Liver (tissue), 9 donors: ENCODE results near the gene CISD1. TPM values are rescaled to one million over a fixed set of nuclear protein-coding genes. Genes with fewer than 3 reads are reported as not detected.
"Not testable (repeated sequence)": the region's sequence is repeated elsewhere in the genome, so short reads cannot be mapped to it uniquely, and the experiment has no call there.

ENCODE experiments used
- DNase-seq: peaks from one replicate; pipeline ENCODE4 v3.0.0-alpha.2; 2017; ENCODE audit warnings: low spot score
- H3K27ac ChIP-seq, 2 donors: one replicate each; pipeline ENCODE4 v1.7.0; 2013; ENCODE audit warnings: inconsistent platforms in 2 of 2, low read length in 2 of 2, control low read depth in 1 of 2, low read depth in 1 of 2, mild to moderate bottlenecking in 1 of 2
- H3K27me3 ChIP-seq, 4 donors: one replicate each; pipeline versions ENCODE4 v1.6.1 to v1.7.0; 2013; ENCODE audit warnings: low read length in 3 of 4, inconsistent platforms in 1 of 4, mild to moderate bottlenecking in 1 of 4, moderate library complexity in 1 of 4; ENCODE audit not compliant: control insufficient read depth in 4 of 4, insufficient read depth in 4 of 4
- H3K36me3 ChIP-seq, 4 donors: one replicate each; pipeline versions ENCODE4 v1.6.1 to v1.7.0; 2013; ENCODE audit warnings: low read length in 3 of 4, mild to moderate bottlenecking in 3 of 4, low read depth in 1 of 4, moderate library complexity in 1 of 4; ENCODE audit not compliant: control insufficient read depth in 4 of 4, insufficient read depth in 3 of 4
- H3K4me1 ChIP-seq, 4 donors: one replicate each; pipeline versions ENCODE4 v1.6.1 to v1.7.0; 2013; ENCODE audit warnings: low read length in 3 of 4, mild to moderate bottlenecking in 3 of 4, moderate library complexity in 1 of 4; ENCODE audit not compliant: control insufficient read depth in 4 of 4, insufficient read depth in 4 of 4
- H3K4me3 ChIP-seq, 3 donors: one replicate each; pipeline versions ENCODE4 v1.6.1 to v1.7.0; 2013; ENCODE audit warnings: low read length in 3 of 3, control low read depth in 1 of 3, low read depth in 1 of 3, mild to moderate bottlenecking in 1 of 3
- H3K9ac ChIP-seq, 2 donors: one replicate each; pipeline ENCODE4 v1.7.0; 2013; ENCODE audit warnings: low read length in 2 of 2, mild to moderate bottlenecking in 2 of 2, moderate library complexity in 2 of 2, control low read depth in 1 of 2, low read depth in 1 of 2
- H3K9me3 ChIP-seq, 4 donors: one replicate each; pipeline versions ENCODE4 v1.6.1 to v1.7.0; 2013; ENCODE audit warnings: low read length in 3 of 4; ENCODE audit not compliant: control insufficient read depth in 4 of 4
- CTCF ChIP-seq: fragments of 150-350 bp; IDR thresholded peaks from 2 replicates; pipeline ENCODE4 v1.5.1; 2017; ENCODE audit warnings: improper control_type of control experiment, low read depth, low read length; ENCODE audit not compliant: missing input control
- EGR1 ChIP-seq, 2 donors: IDR thresholded peaks; 2 replicates each; pipeline ENCODE4 v1.6.1; 2016 to 2018; ENCODE audit warnings: antibody characterized with exemption in 2 of 2, low read depth in 2 of 2
- GABPA ChIP-seq, 2 donors: IDR thresholded peaks in 1 of 2; conservative IDR thresholded peaks in 1 of 2; 2 replicates each; pipeline ENCODE4 v1.6.1; 2016; ENCODE audit warnings: antibody characterized with exemption in 2 of 2, mild to moderate bottlenecking in 1 of 2, moderate library complexity in 1 of 2
- HNF4A ChIP-seq, 2 donors: conservative IDR thresholded peaks; 2 replicates each; pipeline ENCODE4 v1.6.1; 2016; ENCODE audit warnings: antibody characterized with exemption in 2 of 2, mild to moderate bottlenecking in 2 of 2
- HNF4G ChIP-seq: IDR thresholded peaks from 2 replicates; pipeline ENCODE4 v1.6.1; 2016; ENCODE audit warnings: antibody characterized with exemption
- MAX ChIP-seq: IDR thresholded peaks from 2 replicates; pipeline ENCODE4 v1.6.1; 2016; ENCODE audit warnings: antibody characterized with exemption
- NR2F2 ChIP-seq: IDR thresholded peaks from 2 replicates; pipeline ENCODE4 v1.6.1; 2016; ENCODE audit warnings: antibody characterized with exemption
- RAD21 ChIP-seq, 2 donors: IDR thresholded peaks; 2 replicates each; pipeline ENCODE4 v1.6.1; 2016; ENCODE audit warnings: antibody characterized with exemption in 2 of 2, mild to moderate bottlenecking in 2 of 2
- REST ChIP-seq: IDR thresholded peaks from 2 replicates; pipeline ENCODE4 v1.6.1; 2016; ENCODE audit warnings: antibody characterized with exemption, mild to moderate bottlenecking
- SP1 ChIP-seq: IDR thresholded peaks from 2 replicates; pipeline ENCODE4 v1.6.1; 2018; ENCODE audit warnings: antibody characterized with exemption, mild to moderate bottlenecking
- YY1 ChIP-seq: IDR thresholded peaks from 2 replicates; pipeline ENCODE4 v1.6.1; 2016; ENCODE audit warnings: antibody characterized with exemption, mild to moderate bottlenecking
- WGBS: extraction: QIAGEN DNeasy Blood & Tissue Kit; methylation state at CpG from one replicate; pipeline ENCODE4 v1.1.7; 2013; 5-methylcytosine and 5-hydroxymethylcytosine counted together
- polyA plus RNA-seq, 2 donors: library from polyadenylated mRNA; stranded (reverse) in 1 of 2; unstranded in 1 of 2; fragments of 200-250 nt in 1 of 2; fragments of >200 nt in 1 of 2; fragmentation: Nextera tagmentation in 1 of 2; extraction: Ambion mirVana in 1 of 2; gene quantifications; one replicate each; pipeline versions ENCODE4 v1.2.1 to v1.2.3, GENCODE V29; 2013 to 2015
- total RNA-seq, 2 donors: library from RNA; depleted of rRNA; stranded (reverse); fragments of >200 nt; gene quantifications; one replicate each; pipeline ENCODE4 v1.2.3, GENCODE V29; 2014
- TF ChIP-seq, protein P1 (sequence below): IDR thresholded peaks from 2 replicates; pipeline ENCODE4 v1.6.1; 2016; ENCODE audit warnings: antibody characterized with exemption
- donor health status: healthy.
- donor health status: healthy.
- donor health status: healthy.
- donor health status: healthy.
- donor health status: healthy.

Gene CISD1
- total and polyA plus RNA-seq, 4 donors = 8.5 to 141 (median 15.5) TPM

- H3K27me3 ChIP-seq = no peaks in the 10 kb centered on the region
- H3K36me3 ChIP-seq = peaks cover 0 to 5% (median 2%) of the 10 kb centered on the region in 4 donors
- DNase-seq = no peak
- peaks cover 0 to 20% (median 8%) of the 10 kb centered on the region in 4 donors for H3K4me1 ChIP-seq
- H3K27ac ChIP-seq = no peak overlapping the region
- no peak overlapping the region for H3K4me3 ChIP-seq
- H3K9me3 ChIP-seq = no peaks in the 10 kb centered on the region
- TF ChIP-seq REST (no peak), GABPA (IDR thresholded peaks at IDR 0.05 in 1 of 2, conservative IDR thresholded peaks at IDR 0.05 in 1 of 2) (no peak), NR2F2 (no peak), HNF4G (no peak), YY1 (no peak), CTCF (no peak), RAD21 (IDR thresholded peaks at IDR 0.05) (no peak), SP1 (no peak), MAX (no peak), HNF4A (conservative IDR thresholded peaks at IDR 0.05) (no peak), EGR1 (IDR thresholded peaks at IDR 0.05; ENCODE audit: low read depth in 2 of 2) (no peak)
- TF ChIP-seq, protein P1, sequence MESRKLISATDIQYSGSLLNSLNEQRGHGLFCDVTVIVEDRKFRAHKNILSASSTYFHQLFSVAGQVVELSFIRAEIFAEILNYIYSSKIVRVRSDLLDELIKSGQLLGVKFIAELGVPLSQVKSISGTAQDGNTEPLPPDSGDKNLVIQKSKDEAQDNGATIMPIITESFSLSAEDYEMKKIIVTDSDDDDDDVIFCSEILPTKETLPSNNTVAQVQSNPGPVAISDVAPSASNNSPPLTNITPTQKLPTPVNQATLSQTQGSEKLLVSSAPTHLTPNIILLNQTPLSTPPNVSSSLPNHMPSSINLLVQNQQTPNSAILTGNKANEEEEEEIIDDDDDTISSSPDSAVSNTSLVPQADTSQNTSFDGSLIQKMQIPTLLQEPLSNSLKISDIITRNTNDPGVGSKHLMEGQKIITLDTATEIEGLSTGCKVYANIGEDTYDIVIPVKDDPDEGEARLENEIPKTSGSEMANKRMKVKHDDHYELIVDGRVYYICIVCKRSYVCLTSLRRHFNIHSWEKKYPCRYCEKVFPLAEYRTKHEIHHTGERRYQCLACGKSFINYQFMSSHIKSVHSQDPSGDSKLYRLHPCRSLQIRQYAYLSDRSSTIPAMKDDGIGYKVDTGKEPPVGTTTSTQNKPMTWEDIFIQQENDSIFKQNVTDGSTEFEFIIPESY = no peak
- WGBS = 59% methylated on average over 2 of the region's 2 CpGs
- no peak overlapping the region for H3K9ac ChIP-seq
Observed at GRCh38 chr10:58225654-58226053, 43.3 kb upstream of the CISD1 start.

DNA sequence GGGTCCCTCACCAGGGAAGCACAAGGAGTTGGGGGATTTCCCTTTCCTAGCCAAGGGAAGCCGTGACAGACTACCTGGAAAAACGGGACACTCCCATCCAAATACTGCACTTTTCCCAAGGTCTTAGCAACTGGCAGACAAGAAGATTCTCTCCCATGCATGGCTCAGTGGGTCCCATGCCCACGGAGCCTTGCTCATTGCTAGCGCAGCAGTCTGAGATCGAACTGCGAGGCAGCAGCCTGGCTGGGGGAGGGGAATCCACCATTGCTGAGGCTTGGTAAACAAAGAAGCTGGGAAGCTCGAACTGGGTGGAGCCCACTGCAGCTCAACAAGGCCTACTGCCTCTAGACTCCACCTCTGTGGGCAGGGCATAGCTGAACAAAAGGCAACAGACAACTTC lies 39.1 kb upstream of the CISD1 start:
- H3K27me3 ChIP-seq, H3K36me3 ChIP-seq, H3K27ac ChIP-seq, H3K9me3 ChIP-seq, H3K4me3 ChIP-seq, DNase-seq, H3K9ac ChIP-seq: not testable (repeated sequence)
- peaks cover 0 to 18% (median 8%) of the 10 kb centered on the region in 4 donors for H3K4me1 ChIP-seq
- WGBS = 93% methylated on average over 7 of the region's 7 CpGs
